ENCODE results near the gene FSTL4.
"Not testable (repeated sequence)": the region's sequence is repeated elsewhere in the genome, so short reads cannot be mapped to it uniquely, and the experiment has no call there.

FSTL4 gene

DNA sequence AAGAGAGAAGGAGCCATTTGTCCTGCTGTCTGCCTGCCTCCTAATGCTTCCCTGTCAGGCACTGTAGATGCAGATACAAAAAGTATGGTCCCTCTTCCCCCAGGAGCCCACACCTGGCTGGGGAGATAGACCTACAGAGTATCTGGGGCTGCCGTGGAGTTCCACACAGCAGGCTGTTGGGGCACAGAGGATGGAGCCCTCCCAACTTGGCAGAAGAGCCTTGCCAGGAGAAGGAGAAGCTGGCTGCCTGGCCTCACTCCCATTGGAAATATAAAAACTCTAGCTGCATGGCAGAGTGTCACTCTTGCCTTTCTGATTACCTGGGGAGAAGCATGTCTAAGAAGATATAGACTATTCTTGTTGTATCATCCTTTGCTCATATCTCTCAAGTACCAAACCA is 160.4 kb downstream of the FSTL4 start:
- no peak for DNase-seq

DNA sequence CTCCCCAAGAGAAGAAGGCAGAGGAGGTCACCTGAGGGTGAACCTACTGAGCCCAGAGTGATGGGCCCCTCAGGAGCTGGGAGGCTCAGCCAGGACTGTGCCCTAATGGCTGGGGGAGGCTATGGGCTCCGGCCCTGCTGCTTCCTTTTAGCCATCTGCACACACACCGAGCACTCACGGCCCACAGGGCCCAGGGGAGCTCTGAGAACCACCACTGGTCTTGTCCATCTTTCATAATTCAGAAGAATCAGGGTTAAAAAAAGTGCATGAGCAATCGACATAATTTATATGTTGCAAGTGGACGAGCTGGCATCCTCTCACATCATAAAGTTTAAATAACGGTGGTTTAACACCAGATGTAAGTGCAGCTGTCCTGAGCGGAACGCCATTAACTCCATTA is 162.1 kb downstream of the FSTL4 start:
- no peak for DNase-seq

DNA sequence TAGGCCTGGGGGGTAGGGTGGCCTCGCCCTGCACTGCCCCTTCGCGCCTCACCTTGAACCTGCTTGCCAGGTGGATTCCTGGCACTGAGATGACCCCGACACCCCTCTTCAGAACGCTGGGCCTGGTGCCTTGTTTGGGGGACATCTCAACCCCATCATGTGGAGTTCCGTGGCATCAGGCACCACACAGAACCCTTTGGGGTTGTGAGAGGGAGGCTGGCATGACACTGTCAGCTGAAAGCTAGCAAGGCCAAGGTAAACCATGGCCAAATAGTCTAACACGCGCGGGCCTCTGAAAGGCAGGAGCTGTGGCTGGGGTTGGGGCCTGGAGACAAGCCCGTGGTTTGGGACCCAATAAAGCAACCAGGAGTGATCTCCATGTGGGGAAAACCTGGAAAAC is 163.2 kb downstream of the FSTL4 start:
- DNase-seq, result no peak

DNA sequence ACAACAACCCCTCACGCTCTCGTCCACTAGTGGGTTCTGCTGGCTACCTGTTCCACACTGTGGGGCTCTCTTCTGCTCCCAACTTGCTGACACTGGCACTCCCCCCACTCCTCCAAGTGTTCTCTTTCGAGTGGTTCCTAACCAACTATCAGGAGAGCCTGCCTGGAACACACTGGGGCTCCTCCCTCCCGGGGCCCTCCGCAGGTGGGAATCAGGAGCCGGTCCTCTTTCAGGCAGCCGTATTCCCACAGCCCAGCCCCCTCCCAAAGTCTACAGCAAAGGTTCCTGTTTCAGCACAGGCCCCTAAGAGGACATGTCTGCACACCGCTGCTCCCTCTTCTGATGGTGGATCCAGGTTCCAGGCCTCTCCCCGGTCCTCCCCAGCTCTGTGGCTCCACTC is 165.9 kb downstream of the FSTL4 start:
- no peak for DNase-seq

DNA sequence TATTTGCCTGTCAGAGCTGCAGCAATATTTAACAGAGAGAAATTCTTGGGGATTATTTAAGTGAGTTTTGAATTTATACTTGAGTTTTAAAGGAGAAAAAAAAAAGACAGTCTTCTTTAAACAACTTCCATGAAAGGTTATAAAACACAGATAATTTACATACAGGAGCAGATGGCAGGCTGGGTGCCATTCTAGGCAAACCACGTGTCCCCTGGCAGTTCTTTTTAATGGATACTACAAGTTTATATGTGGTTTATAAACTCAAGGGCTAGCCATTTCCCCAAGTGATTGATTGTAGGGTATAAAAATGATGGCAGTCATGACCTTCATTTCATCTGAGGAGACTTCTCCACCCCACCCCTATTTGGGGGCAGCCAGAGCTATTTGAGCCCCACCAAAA is 166.6 kb downstream of the FSTL4 start:
- no peak for DNase-seq

DNA sequence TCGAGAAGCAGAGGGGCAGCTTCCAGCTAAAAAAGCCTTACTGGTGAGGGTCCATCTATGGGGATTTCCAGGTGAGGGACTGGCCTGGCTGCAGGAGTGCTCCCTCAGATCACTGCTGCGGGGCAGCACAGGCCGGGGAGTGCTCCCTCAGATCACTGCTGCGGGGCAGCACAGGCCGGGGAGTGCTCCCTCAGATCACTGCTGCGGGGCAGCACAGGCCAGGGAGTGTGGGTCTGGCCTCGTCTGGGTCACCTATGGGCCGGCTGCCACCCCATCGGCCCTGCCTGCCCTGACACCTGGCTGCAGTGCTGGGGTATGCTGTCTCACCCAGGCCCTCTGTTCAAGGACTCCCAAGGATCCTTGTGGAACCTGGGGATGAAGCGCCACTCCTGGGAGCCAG is 167.1 kb downstream of the FSTL4 start:
- not testable (repeated sequence) for DNase-seq

DNA sequence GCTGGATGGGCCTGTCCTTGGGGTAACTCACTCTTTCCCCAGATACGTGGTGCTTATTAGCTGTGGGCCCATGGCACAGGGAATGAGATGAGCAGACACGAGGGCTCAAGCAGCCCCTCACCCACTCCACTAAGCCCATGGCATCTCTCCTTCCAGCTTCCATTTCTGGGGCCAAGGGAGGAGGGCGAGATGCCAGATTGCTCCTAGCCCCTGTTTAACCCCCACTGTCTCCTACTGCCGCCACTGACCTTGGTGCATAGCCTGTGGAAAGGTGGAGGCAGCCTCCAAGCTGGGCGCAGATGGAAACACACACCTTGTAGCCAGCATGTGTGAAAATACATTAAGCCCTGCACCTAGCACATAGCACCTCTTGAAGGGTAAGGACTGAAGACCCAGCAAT is 167.6 kb downstream of the FSTL4 start:
- DNase-seq, result no peak

DNA sequence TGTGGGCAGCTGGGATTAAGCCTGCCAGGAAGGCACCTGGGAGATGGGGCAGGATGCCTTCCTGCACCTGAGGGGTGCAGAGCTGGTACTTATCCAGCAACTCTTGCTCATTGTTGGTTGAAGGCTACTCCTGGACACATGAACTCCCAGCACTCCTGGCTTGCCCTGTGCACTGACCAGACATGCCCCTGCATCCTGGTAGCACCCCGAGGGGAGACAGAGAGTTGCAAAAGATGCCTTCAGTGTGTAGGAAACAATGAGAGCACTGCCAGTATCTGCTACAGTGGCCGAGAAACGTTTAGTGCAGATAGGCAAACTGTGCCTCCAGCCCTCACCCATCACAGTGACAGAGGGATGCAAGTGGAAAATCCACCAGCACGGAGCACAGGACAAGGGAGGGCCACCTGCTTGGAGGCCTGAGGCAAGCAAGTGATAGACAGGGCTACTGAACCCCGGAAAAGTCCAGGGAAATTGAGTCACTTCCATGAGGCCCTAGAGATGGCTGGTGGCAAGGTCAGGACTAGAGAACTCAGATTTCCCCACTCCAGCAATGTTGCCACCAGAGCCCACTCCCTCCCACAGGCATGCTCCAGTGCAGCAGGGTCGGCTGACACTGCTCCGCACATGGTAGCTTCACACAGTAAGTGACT is 171.1 kb downstream of the FSTL4 start:
- no peak for DNase-seq

DNA sequence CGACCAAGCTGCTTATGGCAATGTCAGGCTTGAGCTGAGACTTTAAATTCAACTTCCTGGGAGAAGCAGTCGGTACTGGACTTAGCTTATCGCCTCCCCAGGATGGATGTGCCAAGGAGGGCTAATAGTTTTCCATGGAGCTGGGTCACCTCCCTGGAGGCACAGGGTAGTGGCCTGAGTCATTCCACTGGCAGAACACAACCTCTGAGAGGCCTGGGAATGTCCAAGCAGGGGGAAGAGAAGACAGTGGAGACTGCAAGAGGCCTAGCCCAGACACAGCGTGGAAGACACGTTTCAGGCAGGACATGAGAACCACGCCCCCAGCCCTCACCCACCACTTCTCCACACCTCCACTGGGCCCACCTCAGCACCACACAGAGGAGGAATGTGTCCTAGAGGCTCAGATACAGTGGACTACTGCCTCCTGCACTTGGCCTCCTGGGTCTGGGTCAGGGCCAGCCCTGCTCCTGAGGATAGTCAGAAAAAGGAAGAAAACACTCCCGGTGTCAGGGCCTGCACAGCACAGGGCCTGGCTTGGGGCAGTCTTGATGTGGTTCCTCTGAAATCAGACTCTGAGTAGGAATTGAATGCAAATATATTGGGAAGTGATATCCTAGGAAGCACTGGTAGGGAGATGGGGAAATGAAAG is 171.8 kb downstream of the FSTL4 start:
- no peak for DNase-seq

DNA sequence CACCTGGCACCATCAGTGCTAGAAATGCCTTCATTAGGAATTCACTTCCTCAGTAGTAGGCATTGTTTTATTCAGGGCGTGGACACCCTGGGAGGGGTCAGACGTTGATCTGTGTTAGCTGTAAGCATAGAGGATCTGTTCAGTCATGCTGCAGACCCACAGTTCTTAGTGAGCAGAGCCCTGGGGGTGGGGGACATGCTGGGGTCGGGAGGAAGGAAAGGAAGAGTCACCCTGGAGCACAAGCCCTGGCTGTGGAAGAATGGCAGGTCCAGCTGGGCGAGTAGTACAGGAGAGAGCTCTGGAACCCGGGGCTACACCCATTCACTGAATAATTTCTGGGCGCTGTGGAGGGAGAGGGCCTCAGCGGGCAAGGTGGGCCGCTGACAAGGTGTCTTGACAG is 172.5 kb downstream of the FSTL4 start:
- no peak for DNase-seq

DNA sequence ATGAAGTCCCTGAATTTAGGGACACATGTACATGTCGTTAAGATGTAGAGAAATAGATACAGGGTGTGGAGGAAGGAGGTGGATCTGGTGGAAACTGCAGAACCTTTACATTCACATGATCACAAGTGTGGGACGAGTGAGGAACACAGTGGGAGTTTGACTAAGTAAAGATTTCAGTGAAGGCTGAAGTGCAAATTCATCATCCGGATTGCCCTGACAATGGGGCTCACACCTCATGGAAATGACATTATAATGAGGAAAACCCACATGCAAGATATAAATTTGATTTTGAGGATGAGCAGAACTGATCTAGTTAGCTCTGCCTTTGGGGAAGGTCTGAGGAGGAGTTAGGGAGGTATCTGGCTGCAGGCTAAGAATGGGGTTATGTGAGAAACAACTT is 173.9 kb downstream of the FSTL4 start:
- no peak for DNase-seq

DNA sequence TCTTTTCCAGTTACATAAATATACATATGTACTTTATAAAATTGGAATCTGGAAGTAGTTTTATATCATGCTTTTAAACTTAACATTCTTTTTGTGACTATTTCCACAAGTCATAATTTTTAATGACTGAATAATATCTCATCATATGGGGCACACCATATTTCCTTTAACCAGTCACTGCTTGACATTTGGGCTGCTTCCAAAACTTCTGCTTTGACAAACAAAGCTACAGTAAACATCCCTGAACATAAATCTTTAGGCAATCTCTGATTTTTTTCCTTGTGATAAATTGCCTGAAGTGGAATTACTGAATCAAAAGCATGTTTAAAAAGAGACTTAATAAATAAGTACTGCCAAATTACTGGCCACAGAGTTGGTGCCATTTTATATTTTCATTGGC is 178.0 kb downstream of the FSTL4 start:
- no peak for DNase-seq

DNA sequence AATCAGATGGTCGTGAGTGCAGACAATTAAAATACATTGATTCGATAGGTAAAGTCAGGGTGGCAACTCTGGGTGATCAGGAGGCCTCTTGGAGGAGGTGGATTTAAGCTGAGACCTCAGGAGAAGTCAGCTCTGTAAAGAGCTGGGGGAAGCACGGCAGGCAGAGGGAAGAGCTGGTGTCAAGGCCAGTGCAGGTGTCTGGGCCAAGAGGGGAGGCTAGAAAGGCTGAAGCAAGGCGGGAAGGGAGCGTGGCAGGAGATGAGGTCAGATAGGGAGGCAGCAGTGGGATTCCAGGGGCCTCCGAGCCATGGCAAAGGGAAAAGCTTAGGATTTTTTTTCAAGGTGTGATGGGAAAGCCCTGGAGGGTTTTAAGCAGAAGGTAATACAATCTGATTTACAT is 178.7 kb downstream of the FSTL4 start:
- no peak for DNase-seq

DNA sequence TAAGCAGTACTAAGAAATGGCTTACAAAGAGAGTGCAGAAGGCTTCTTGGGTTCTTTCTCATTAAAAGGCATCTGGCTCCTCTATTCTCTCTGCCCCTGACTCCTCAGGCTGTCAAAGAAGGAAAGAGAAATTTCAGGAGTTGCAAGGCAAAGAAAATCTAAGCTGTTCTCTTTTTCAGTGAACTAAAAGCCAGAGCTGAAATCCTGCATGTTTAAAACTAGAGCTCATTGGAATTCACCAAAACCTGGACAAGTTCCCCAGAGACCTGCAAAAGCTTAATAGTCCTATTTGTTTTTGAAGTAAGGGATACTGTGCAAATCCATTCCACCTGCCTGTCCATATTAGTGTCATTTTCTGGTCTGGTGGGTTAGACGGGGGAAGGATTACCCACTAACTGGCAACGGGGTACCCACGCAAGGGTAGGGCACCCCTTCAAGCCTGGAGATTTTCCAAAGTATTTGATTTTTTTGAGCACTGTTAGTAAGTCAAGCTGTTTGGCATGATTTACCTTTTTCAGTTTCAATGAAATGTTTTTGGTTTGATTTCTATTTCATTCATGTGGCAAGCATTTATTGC is 179.3 kb downstream of the FSTL4 start:
- no peak for DNase-seq

DNA sequence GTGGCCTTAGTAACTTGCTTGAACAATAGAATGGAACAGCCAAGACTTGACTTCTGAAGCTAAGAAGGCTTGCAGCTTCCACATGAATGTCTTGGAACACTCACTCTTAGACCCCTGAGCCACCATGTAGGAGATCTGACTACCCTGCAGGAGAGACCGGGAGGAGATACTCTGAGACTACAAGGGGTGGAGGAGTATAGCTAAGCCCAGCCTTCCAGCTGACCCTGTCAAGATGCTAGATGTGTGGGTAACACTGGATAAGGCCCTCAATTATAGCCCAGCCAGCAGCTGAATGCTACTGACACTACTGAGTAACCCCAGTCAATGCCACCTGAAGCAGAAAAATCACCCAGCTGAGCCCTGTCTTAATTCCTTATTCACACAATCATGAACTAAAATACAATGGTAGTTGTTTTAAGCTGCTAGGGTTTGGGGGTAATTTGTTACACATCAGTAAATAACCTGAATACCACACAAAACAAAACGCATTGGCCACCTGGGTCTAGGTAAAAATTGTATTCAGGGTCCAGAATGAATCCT is 180.9 kb downstream of the FSTL4 start:
- DNase-seq, result no peak

DNA sequence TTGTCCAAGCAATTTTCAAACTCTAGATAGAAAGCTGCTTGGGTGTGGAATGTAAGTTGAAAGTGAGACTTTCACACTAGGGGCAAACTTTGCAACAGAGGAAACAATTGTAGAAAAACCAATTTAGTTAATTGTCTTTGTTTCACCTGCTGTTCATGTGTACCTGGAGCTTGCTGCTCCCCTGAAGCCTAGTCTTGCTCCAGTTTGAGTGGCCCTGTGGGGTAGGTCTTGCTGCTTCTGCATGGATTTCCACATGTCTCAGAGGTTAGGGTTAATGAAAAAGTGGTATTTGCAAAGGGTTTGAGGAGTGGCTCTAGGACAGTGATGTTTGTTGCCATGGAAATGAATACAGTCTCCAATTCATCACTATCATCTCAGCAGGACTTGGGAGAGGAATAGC is 182.2 kb downstream of the FSTL4 start:
- DNase-seq, result no peak

DNA sequence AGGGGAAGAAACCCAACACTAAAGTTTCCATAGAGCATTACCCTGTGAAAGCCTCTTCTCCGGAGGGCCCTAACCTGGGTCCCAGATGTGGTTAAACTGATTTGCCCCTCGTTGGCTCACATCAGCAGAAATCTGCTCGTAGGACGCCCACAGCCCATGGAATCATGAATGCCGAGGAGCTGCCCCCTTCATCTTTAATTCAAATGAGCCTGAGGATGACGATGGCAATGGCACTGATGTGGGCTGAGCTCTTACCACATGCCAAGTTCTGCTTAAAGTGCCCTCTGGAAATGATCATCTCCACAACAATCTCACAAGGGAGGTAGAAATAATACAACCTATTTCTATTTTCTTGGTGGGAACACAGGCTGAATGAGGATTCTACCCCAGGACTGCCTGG is 183.3 kb downstream of the FSTL4 start:
- no peak for DNase-seq

DNA sequence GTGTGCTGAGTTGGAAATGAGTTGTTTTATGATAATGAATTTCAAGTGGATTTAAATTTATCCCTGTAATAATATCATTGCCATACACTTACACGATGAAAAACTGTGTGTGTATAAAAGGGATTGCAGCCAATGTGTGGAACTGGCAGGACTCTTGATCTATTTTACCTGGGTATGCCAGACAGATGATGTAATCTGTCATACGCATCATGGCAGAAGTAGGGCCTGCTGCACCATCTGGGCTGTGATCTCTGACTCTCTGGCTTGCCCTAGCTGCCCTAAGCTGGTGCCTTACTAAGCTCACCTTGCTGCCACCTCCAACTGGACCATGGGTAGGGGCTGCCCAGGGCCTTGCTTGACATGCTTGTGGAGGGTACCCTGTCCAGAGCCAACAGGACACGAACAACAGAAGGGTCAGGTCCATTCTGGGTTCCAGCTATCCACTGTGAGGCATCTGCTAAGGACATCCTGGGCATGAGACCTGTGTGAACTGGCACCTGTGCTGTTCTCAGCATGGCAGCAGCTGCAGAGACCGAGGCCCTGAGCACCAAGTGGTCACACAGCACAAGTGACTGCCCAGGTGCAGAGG is 184.2 kb downstream of the FSTL4 start:
- DNase-seq, result no peak

DNA sequence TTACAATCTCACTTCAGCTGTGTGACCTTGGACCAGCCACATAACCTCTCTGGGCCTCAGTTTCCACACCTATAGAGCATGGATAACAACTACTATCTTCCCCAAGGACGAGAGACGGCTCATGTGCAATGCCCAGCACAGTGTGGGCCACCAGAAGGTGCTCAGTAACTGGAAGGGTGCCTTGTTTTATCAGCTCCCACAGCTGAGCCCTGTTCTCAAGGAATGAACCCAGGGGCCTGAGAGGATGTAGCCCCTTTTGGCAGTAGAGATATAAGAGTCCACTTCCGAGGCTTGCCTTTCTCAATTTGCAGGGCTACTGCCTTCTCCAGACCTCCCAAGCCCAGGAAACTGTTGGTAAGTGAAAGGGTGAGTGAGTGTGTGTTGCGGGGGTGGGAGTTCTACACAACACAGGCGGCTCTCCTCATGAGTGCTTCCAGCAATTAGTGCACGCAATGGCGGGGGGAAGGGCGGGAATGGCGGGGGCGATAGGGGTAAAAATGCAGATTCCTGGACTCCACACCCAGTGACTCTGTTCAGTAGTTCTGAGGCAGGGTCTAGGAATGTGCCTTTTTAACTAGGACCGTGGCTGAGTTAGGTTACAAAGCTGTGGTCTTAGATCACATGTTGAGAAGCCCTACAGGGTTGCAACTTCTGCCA is 185.1 kb downstream of the FSTL4 start:
- DNase-seq, result no peak

DNA sequence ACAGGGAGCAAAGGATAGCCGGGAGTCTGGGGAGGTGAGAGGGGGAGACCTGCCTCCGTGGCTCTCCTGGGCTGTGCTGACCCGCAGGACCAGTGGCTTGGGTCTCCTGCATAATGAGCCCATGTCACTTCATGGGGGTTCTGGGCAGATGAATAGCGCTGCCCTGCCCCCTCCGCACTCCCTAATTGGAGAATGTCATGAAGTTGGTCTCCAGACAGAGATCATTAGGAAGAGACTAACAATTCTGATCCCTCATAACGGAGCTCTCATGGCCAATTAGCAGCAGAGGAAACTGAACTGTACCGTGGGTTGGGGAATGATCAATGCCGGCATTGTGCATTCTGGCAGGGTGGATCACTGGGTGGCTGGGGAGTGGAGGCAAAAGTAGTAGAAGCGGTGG is 186.1 kb downstream of the FSTL4 start:
- no peak for DNase-seq

DNA sequence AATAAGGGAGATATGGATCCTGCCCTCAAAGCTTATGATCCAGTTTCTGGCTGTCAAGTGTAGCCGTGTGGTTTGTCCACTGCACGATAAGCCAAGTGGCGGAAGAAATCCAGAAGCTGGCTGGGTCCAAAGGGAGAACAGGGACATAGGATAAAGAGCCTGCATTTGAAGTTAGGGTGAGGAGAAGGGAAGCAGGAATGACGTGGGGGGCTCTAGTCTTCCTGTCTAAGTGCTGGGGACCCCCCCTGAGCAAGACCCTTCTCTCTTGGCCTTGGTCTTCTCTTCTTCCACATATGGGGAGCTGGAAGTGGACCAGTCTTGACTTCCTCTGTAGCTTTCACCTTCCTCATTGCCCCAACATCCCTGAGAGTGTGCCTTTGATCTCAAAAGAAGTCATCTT is 186.6 kb downstream of the FSTL4 start:
- DNase-seq, result no peak

DNA sequence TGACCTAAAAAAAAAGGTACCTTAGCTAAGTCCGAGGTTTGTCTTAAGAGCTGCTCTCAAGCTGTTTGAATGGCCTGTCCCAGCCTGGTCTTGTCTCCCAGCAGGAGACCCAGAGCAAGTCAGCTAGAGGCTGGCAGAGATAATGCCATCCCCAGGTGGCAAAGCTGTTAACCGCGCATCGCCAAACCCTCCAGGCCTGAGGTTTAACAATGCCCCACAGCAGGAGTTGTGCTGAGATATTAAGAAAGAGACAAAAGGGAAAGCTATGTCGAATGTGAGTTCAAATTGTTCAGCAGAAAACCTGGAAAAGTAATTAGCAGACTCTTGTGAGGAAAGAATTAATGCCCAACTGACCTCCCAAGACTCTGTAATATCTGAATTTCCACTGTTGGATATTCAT is 187.1 kb downstream of the FSTL4 start:
- no peak for DNase-seq

DNA sequence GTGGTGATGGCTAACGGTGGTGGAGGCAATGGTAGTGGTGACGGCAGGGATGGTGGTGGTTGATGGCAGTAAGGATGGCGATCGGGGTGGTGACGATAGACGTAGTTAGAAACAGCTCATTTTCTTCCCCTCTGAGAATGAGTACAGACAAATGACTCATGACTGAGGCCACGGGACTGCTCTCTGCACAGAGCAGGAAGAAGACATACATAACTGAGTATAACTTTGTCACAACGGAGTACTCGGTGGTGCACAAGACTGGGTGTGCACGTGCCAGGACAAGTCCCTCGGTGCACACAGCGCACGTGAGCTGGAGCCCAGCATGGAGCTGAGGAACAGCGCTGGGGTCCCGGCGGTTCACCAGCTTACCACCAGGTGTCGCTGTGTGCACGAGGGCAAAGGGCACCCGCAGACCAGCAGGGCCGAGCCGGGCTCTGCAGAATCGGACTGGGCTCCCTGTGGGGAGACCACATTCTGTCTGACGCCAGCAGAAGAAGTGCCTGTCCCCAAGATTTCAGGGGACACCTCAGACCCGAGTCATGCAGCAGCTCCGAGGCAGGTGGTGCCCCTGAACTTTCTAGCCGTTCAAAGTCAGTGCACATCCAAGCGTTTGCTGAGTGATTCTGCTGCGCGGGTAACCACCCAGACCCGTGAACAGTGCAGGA is 188.6 kb downstream of the FSTL4 start:
- DNase-seq, result peak; percentile 64
